ENCODE data around the gene NRXN3.

Gene NRXN3

GRCh38 chr14:79896009-79896408, 1725.8 kb downstream of the NRXN3 start:
- DNase-seq (ENCODE audit: low read depth) = no peak

- DNase-seq (ENCODE audit: low read depth) = no peak
Measured at GRCh38 chr14:79899610-79900009, 1729.4 kb downstream of the NRXN3 start.

GRCh38 chr14:79904497-79904896, 1734.3 kb downstream of the NRXN3 start:
- DNase-seq (ENCODE audit: low read depth) = no peak

- DNase-seq (ENCODE audit: low read depth) = no peak
Measured at GRCh38 chr14:79906994-79907393, 1736.8 kb downstream of the NRXN3 start.

GRCh38 chr14:79910086-79910485, 1739.9 kb downstream of the NRXN3 start:
- no peak for DNase-seq (ENCODE audit: low read depth)

GRCh38 chr14:79911744-79912143, 1741.6 kb downstream of the NRXN3 start:
- no peak for DNase-seq (ENCODE audit: low read depth)

GRCh38 chr14:79914595-79914994, 1744.4 kb downstream of the NRXN3 start:
- DNase-seq (ENCODE audit: low read depth) = no peak

- no peak for DNase-seq (ENCODE audit: low read depth)
Measured at GRCh38 chr14:79915406-79915805, 1745.2 kb downstream of the NRXN3 start.

GRCh38 chr14:79916281-79916680, 1746.1 kb downstream of the NRXN3 start:
- DNase-seq (ENCODE audit: low read depth) = no peak

- no peak for DNase-seq (ENCODE audit: low read depth)
Measured at GRCh38 chr14:79916892-79917291, 1746.7 kb downstream of the NRXN3 start.
